WTC11 (cell line): ENCODE data around the gene PIK3R2. TPM values are rescaled to one million over a fixed set of nuclear protein-coding genes. Genes with fewer than 3 reads are reported as not detected.
A peak's percentile ranks its signal among the peaks of the same experiment; 100 is the strongest.
"Not testable (repeated sequence)": the region's sequence is repeated elsewhere in the genome, so short reads cannot be mapped to it uniquely, and the experiment has no call there.

Experiments
- ATAC-seq: fragments of 200-7000 bp; cut with Tn5 transposase; 2 replicates; pipeline ENCODE4 v1.10.0; 2021; ENCODE audit warnings: mild to moderate bottlenecking, moderate library complexity
- Bru-seq: library from RNA; stranded (reverse); fragments of 400-500 nt; gene quantifications from one replicate; lab custom pipeline; 2021; lab: Mats Ljungman, UMichigan
- CTCF ChIA-PET: fragments of 300-600 bp; sonication (Branson Sonifier 250); formaldehyde crosslinking; loops from one replicate; lab custom pipeline; 2021; ENCODE audit warnings: antibody characterized with exemption; lab: Charles Lee
- POLR2A ChIA-PET: fragments of 350-600 bp; sonication (Branson Sonifier 250); formaldehyde crosslinking; loops from one replicate; lab custom pipeline; 2021; ENCODE audit warnings: antibody characterized with exemption; lab: Charles Lee
- DNase-seq: peaks from one replicate; pipeline ENCODE4 v3.0.0; 2021; ENCODE audit warnings: low spot score
- H3K27ac Mint-ChIP-seq: 2 replicates; pipeline ENCODE4 v1.8.0; 2021; ENCODE audit warnings: mixed read lengths
- H3K27me3 Mint-ChIP-seq: 2 replicates; pipeline ENCODE4 v1.8.0; 2021; ENCODE audit warnings: low read depth, mild to moderate bottlenecking, moderate library complexity, mixed read lengths
- H3K36me3 Mint-ChIP-seq: 2 replicates; pipeline ENCODE4 v1.8.0; 2021; ENCODE audit warnings: mixed read lengths
- H3K4me1 Mint-ChIP-seq: 2 replicates; pipeline ENCODE4 v1.8.0; 2022; ENCODE audit warnings: mixed read lengths
- H3K4me3 Mint-ChIP-seq: 2 replicates; pipeline ENCODE4 v1.8.0; 2021; ENCODE audit warnings: mild to moderate bottlenecking, moderate library complexity, mixed read lengths
- H3K9me3 Mint-ChIP-seq: 2 replicates; pipeline ENCODE4 v1.8.0; 2021; ENCODE audit warnings: mixed read lengths
- ARID4B ChIP-seq: sonication (generic); formaldehyde crosslinking; IDR thresholded peaks from 2 replicates; pipeline ENCODE4 v1.8.0; 2023; ENCODE audit warnings: missing genetic modification reagents, mild to moderate bottlenecking, borderline replicate concordance
- ATF3 ChIP-seq: sonication (generic); formaldehyde crosslinking; conservative IDR thresholded peaks from 2 replicates; pipeline ENCODE4 v1.8.1; 2022; ENCODE audit warnings: mild to moderate bottlenecking, missing genetic modification reagents
- CREM ChIP-seq: sonication (generic); formaldehyde crosslinking; IDR thresholded peaks from 2 replicates; pipeline ENCODE4 v1.8.1; 2022; ENCODE audit warnings: mild to moderate bottlenecking, missing genetic modification reagents, moderate library complexity
- CTCF ChIP-seq: fragments of 200-600 bp; IDR thresholded peaks from 2 replicates; pipeline ENCODE4 v1.8.0; 2022; ENCODE audit warnings: antibody characterized with exemption
- E2F5 ChIP-seq: sonication (generic); formaldehyde crosslinking; IDR thresholded peaks from 2 replicates; pipeline ENCODE4 v1.8.1; 2022; ENCODE audit warnings: mild to moderate bottlenecking, moderate library complexity, missing genetic modification reagents
- ELF4 ChIP-seq: sonication (generic); formaldehyde crosslinking; IDR thresholded peaks from 2 replicates; pipeline ENCODE4 v1.8.1; 2022; ENCODE audit warnings: low read depth, mild to moderate bottlenecking, moderate library complexity, missing genetic modification reagents
- FOXK1 ChIP-seq: sonication (generic); formaldehyde crosslinking; IDR thresholded peaks from 2 replicates; pipeline ENCODE4 v1.8.0; 2022; ENCODE audit warnings: mild to moderate bottlenecking, moderate library complexity, missing genetic modification reagents
- FOXP1 ChIP-seq: sonication (generic); formaldehyde crosslinking; IDR thresholded peaks from 2 replicates; pipeline ENCODE4 v1.8.0; 2022; ENCODE audit warnings: missing genetic modification reagents, mild to moderate bottlenecking, moderate library complexity, borderline replicate concordance
- FOXP4 ChIP-seq: sonication (generic); formaldehyde crosslinking; IDR thresholded peaks from 2 replicates; pipeline ENCODE4 v1.8.0; 2022; ENCODE audit warnings: mild to moderate bottlenecking, missing genetic modification reagents
- HMGA2 ChIP-seq: fragments of 250-450 bp; sonication (Bioruptor Pico); IDR thresholded peaks from 2 replicates; pipeline ENCODE4 v1.4.0; 2021; ENCODE audit warnings: mild to moderate bottlenecking, moderate library complexity
- IRF2 ChIP-seq: sonication (generic); formaldehyde crosslinking; IDR thresholded peaks from 2 replicates; pipeline ENCODE4 v1.8.0; 2022; ENCODE audit warnings: low read depth, missing genetic modification reagents, borderline replicate concordance
- JAZF1 ChIP-seq: fragments of 250-450 bp; sonication (Bioruptor Pico); IDR thresholded peaks from 2 replicates; pipeline ENCODE4 v1.9.0; 2021; ENCODE audit warnings: moderate library complexity, mild to moderate bottlenecking, inconsistent platforms
- MYBL2 ChIP-seq: sonication (generic); formaldehyde crosslinking; IDR thresholded peaks from 2 replicates; pipeline ENCODE4 v1.8.1; 2023; ENCODE audit warnings: mild to moderate bottlenecking, moderate library complexity, missing genetic modification reagents
- NFYB ChIP-seq: sonication (generic); formaldehyde crosslinking; conservative IDR thresholded peaks from 2 replicates; pipeline ENCODE4 v1.8.0; 2022; ENCODE audit warnings: low read depth, missing genetic modification reagents
- OVOL2 ChIP-seq: fragments of 250-450 bp; sonication (Bioruptor Pico); IDR thresholded peaks from 2 replicates; pipeline ENCODE4 v1.9.0; 2021; ENCODE audit warnings: mild to moderate bottlenecking, borderline replicate concordance
- PRRX2 ChIP-seq: fragments of 250-450 bp; sonication (Bioruptor Pico); IDR thresholded peaks from 2 replicates; pipeline ENCODE4 v1.8.0; 2021; ENCODE audit warnings: mild to moderate bottlenecking
- SP1 ChIP-seq: sonication (generic); formaldehyde crosslinking; conservative IDR thresholded peaks from 2 replicates; pipeline ENCODE4 v1.8.1; 2022; ENCODE audit warnings: missing genetic modification reagents
- TCF7 ChIP-seq: sonication (generic); formaldehyde crosslinking; IDR thresholded peaks from 2 replicates; pipeline ENCODE4 v1.8.0; 2022; ENCODE audit warnings: mild to moderate bottlenecking, low read depth, missing genetic modification reagents, moderate library complexity
- TP53 ChIP-seq: sonication (generic); formaldehyde crosslinking; IDR thresholded peaks from 2 replicates; pipeline ENCODE4 v1.8.1; 2023; ENCODE audit warnings: mild to moderate bottlenecking, missing genetic modification reagents
- long read RNA-seq, 3 experiments: library from RNA in 1 of 3; library from capped mRNA in 1 of 3; library from polyadenylated mRNA in 1 of 3; unstranded in 2 of 3; stranded (forward) in 1 of 3; transcript quantifications; one replicate each; pipeline ENCODE4 v2.0.0, GENCODE V29; 2021
- total RNA-seq: library from RNA; stranded (reverse); gene quantifications from 3 replicates; pipeline ENCODE4 v1.2.3, GENCODE V29; 2021

The PIK3R2 gene
- total RNA-seq = 51.9 to 56.9 TPM (median 53.8 TPM) in 3 replicates
- percentile 57 among the genes with signal in this experiment for Bru-seq, nascent RNA
- long read RNA-seq, experiment 1, full-length matches to known transcripts = 413 of 515 reads
- long read RNA-seq, experiment 1, partial matches to known transcripts = 29 of 515 reads
- long read RNA-seq, experiment 1, other reads (novel, unspliced or antisense) = 73 of 515 reads
- long read RNA-seq, experiment 2, full-length matches to known transcripts = 28 of 78 reads
- long read RNA-seq, experiment 2, partial matches to known transcripts = 29 of 78 reads
- long read RNA-seq, experiment 2, other reads (novel, unspliced or antisense) = 21 of 78 reads
- long read RNA-seq, experiment 3 = 0 reads

- no peaks in the 10 kb centered on the region for H3K9me3 Mint-ChIP-seq
Measured at GRCh38 chr19:18152817-18153555, at the start of gene PIK3R2. TSS of gene PIK3R2 (plus strand) at chr19:18153163. CDS start at chr19:18155880, 2,717 bp downstream.

GRCh38 chr19:18104793-18105131 lies 48.2 kb upstream of the PIK3R2 start:
- CTCF ChIA-PET = interaction anchor here (0.9 to 1.4 kb wide), 5 partner anchors 9 to 172 kb away, joined by 3 to 29 read pairs (median 3); partner anchors contain the start of gene CCDC124
- ATAC-seq = no peak; the same call in 1 of the 2 replicates
- H3K9me3 Mint-ChIP-seq = no peaks in the 10 kb centered on the region
- POLR2A ChIA-PET = interaction anchor here (1.0 to 1.1 kb wide), 2 partner anchors 8 to 177 kb away, joined by 4 to 5 read pairs; partner anchors contain the start of gene JUND
- peak overlapping the region; percentile 69 for H3K4me3 Mint-ChIP-seq
- peaks cover 25% of the 10 kb centered on the region for H3K4me1 Mint-ChIP-seq
- H3K27me3 Mint-ChIP-seq = peaks cover 27% of the 10 kb centered on the region
- H3K27ac Mint-ChIP-seq = peak overlapping the region; percentile 78; the same call in 1 of the 2 replicates
- H3K36me3 Mint-ChIP-seq = no peaks in the 10 kb centered on the region
- no peak for TF ChIP-seq HMGA2 (CRISPR knock-in tag)
- no peak for TF ChIP-seq NFYB (CRISPR knock-in tag)
- no peak for TF ChIP-seq JAZF1 (CRISPR knock-in tag)
- TF ChIP-seq CTCF = no peak
- no peak for TF ChIP-seq ARID4B (CRISPR knock-in tag)
- TF ChIP-seq ATF3 = no peak
- TF ChIP-seq PRRX2 (CRISPR knock-in tag) = no peak
- TF ChIP-seq OVOL2 (CRISPR knock-in tag) = no peak
- TF ChIP-seq, all 79 proteins: peak for 0
- DNase-seq = no peak

More at GRCh38 chr19:18152817-18153555, at the start of gene PIK3R2:
- Mint-ChIP-seq H3K36me3 (peaks cover 5% of the 10 kb centered on the region; the same call in 1 of the 2 replicates), H3K4me3 (peak within 1 kb of the TSS; percentile 84), H3K27me3 (no peaks in the 10 kb centered on the region), H3K27ac (peak within 1 kb of the TSS; percentile 98), H3K4me1 (peaks cover 28% of the 10 kb centered on the region)
- CTCF ChIA-PET = interaction anchor here (0.7 to 2.6 kb wide), 17 partner anchors 8 to 221 kb away, joined by 3 to 31 read pairs (median 4); partner anchors contain the start of genes LSM4, MPV17L2 and RAB3A
- POLR2A ChIA-PET = no interaction called here
- peak; percentile 100 for DNase-seq
- TF ChIP-seq FOXP4 (CRISPR knock-in tag) = 0 out of 2 replicates have a peak, but pooled peaks have one; percentile 2
- 0 out of 2 replicates have a peak, but pooled peaks have one; percentile 14 for TF ChIP-seq TP53
- no peak for TF ChIP-seq IRF2 (CRISPR knock-in tag)
- TF ChIP-seq TCF7 = 0 out of 2 replicates have a peak, but pooled peaks have one; percentile 38
- TF ChIP-seq E2F5 = peak; percentile 34; the same call in 1 of the 2 replicates
- 0 out of 2 replicates have a peak, but pooled peaks have one; percentile 35 for TF ChIP-seq FOXK1 (CRISPR knock-in tag)
- peak; percentile 56 for TF ChIP-seq FOXP1
- no peak for TF ChIP-seq ELF4 (CRISPR knock-in tag)
- TF ChIP-seq ATF3 = no peak
- TF ChIP-seq OVOL2 (CRISPR knock-in tag) = no peak
- peak; percentile 9; the same call in 1 of the 2 replicates for TF ChIP-seq CREM (CRISPR knock-in tag)
- peak; percentile 57; the same call in 1 of the 2 replicates for TF ChIP-seq MYBL2
- TF ChIP-seq SP1 = peak; percentile 76
- peak; percentile 91 for ATAC-seq

- Mint-ChIP-seq H3K27me3 (peaks cover 26% of the 10 kb centered on the region), H3K4me3 (peak overlapping the region; percentile 69), H3K4me1 (peaks cover 25% of the 10 kb centered on the region)
- POLR2A ChIA-PET, H3K36me3 Mint-ChIP-seq, DNase-seq, ATAC-seq, H3K9me3 Mint-ChIP-seq, H3K27ac Mint-ChIP-seq: not testable (repeated sequence)
- CTCF ChIA-PET = interaction anchor here (0.8 to 1.4 kb wide), 3 partner anchors 8 to 59 kb away, joined by 3 to 29 read pairs (median 5); no protein-coding TSS in a partner anchor
Measured at GRCh38 chr19:18105259-18105658, 47.7 kb upstream of the PIK3R2 start.
